WTC11 (cell line): ENCODE results near the gene COL5A1. TPM values are rescaled to one million over a fixed set of nuclear protein-coding genes. Genes with fewer than 3 reads are reported as not detected.

Source experiments
- ATAC-seq: fragments of 200-7000 bp; cut with Tn5 transposase; 2 replicates; pipeline ENCODE4 v1.10.0; 2021; ENCODE audit warnings: mild to moderate bottlenecking, moderate library complexity
- CTCF ChIA-PET: fragments of 300-600 bp; sonication (Branson Sonifier 250); formaldehyde crosslinking; loops from one replicate; lab custom pipeline; 2021; ENCODE audit warnings: antibody characterized with exemption; lab: Charles Lee
- POLR2A ChIA-PET: fragments of 350-600 bp; sonication (Branson Sonifier 250); formaldehyde crosslinking; loops from one replicate; lab custom pipeline; 2021; ENCODE audit warnings: antibody characterized with exemption; lab: Charles Lee
- DNase-seq: peaks from one replicate; pipeline ENCODE4 v3.0.0; 2021; ENCODE audit warnings: low spot score
- H3K27ac Mint-ChIP-seq: 2 replicates; pipeline ENCODE4 v1.8.0; 2021; ENCODE audit warnings: mixed read lengths
- H3K27me3 Mint-ChIP-seq: 2 replicates; pipeline ENCODE4 v1.8.0; 2021; ENCODE audit warnings: low read depth, mild to moderate bottlenecking, moderate library complexity, mixed read lengths
- H3K36me3 Mint-ChIP-seq: 2 replicates; pipeline ENCODE4 v1.8.0; 2021; ENCODE audit warnings: mixed read lengths
- H3K4me1 Mint-ChIP-seq: 2 replicates; pipeline ENCODE4 v1.8.0; 2022; ENCODE audit warnings: mixed read lengths
- H3K4me3 Mint-ChIP-seq: 2 replicates; pipeline ENCODE4 v1.8.0; 2021; ENCODE audit warnings: mild to moderate bottlenecking, moderate library complexity, mixed read lengths
- H3K9me3 Mint-ChIP-seq: 2 replicates; pipeline ENCODE4 v1.8.0; 2021; ENCODE audit warnings: mixed read lengths
- AR ChIP-seq: fragments of 250-450 bp; sonication (Bioruptor Pico); IDR thresholded peaks from 2 replicates; pipeline ENCODE4 v1.9.0; 2021; ENCODE audit warnings: mild to moderate bottlenecking
- CBFB ChIP-seq: sonication (generic); formaldehyde crosslinking; IDR thresholded peaks from 2 replicates; pipeline ENCODE4 v1.8.1; 2022; ENCODE audit warnings: mild to moderate bottlenecking, low read depth, missing genetic modification reagents
- E2F1 ChIP-seq: sonication (generic); formaldehyde crosslinking; IDR thresholded peaks from 2 replicates; pipeline ENCODE4 v1.8.0; 2022; ENCODE audit warnings: mild to moderate bottlenecking, missing genetic modification reagents
- E2F4 ChIP-seq: sonication (generic); formaldehyde crosslinking; IDR thresholded peaks from 2 replicates; pipeline ENCODE4 v1.8.1; 2022; ENCODE audit warnings: low read depth, mild to moderate bottlenecking, moderate library complexity, missing genetic modification reagents, borderline replicate concordance
- FOXP1 ChIP-seq: sonication (generic); formaldehyde crosslinking; IDR thresholded peaks from 2 replicates; pipeline ENCODE4 v1.8.0; 2022; ENCODE audit warnings: missing genetic modification reagents, mild to moderate bottlenecking, moderate library complexity, borderline replicate concordance
- GABPB1 ChIP-seq: sonication (generic); formaldehyde crosslinking; IDR thresholded peaks from 2 replicates; pipeline ENCODE4 v1.8.1; 2023; ENCODE audit warnings: mild to moderate bottlenecking, missing genetic modification reagents
- HMGA2 ChIP-seq: fragments of 250-450 bp; sonication (Bioruptor Pico); IDR thresholded peaks from 2 replicates; pipeline ENCODE4 v1.4.0; 2021; ENCODE audit warnings: mild to moderate bottlenecking, moderate library complexity
- OVOL2 ChIP-seq: fragments of 250-450 bp; sonication (Bioruptor Pico); IDR thresholded peaks from 2 replicates; pipeline ENCODE4 v1.9.0; 2021; ENCODE audit warnings: mild to moderate bottlenecking, borderline replicate concordance
- RELA ChIP-seq: sonication (generic); formaldehyde crosslinking; IDR thresholded peaks from 2 replicates; pipeline ENCODE4 v1.8.1; 2022; ENCODE audit warnings: missing genetic modification reagents, mild to moderate bottlenecking, borderline replicate concordance
- SOX15 ChIP-seq: fragments of 250-450 bp; sonication (Bioruptor Pico); IDR thresholded peaks from 2 replicates; pipeline ENCODE4 v1.9.0; 2021; ENCODE audit warnings: mild to moderate bottlenecking
- TCF7 ChIP-seq: sonication (generic); formaldehyde crosslinking; IDR thresholded peaks from 2 replicates; pipeline ENCODE4 v1.8.0; 2022; ENCODE audit warnings: mild to moderate bottlenecking, low read depth, missing genetic modification reagents, moderate library complexity
- ZBTB21 ChIP-seq: sonication (generic); formaldehyde crosslinking; IDR thresholded peaks from 2 replicates; pipeline ENCODE4 v1.8.1; 2023; ENCODE audit warnings: mild to moderate bottlenecking, missing genetic modification reagents, borderline replicate concordance
- ZNF232 ChIP-seq: sonication (generic); formaldehyde crosslinking; IDR thresholded peaks from 2 replicates; pipeline ENCODE4 v1.8.0; 2022; ENCODE audit warnings: mild to moderate bottlenecking, missing genetic modification reagents
- ZNF416 ChIP-seq: fragments of 250-450 bp; sonication (Bioruptor Pico); IDR thresholded peaks from 2 replicates; pipeline ENCODE4 v1.9.0; 2021; ENCODE audit warnings: mild to moderate bottlenecking, inconsistent platforms
- ZNF512 ChIP-seq: sonication (generic); formaldehyde crosslinking; IDR thresholded peaks from 2 replicates; pipeline ENCODE4 v1.8.1; 2022; ENCODE audit warnings: missing genetic modification reagents, borderline replicate concordance
- ZNF671 ChIP-seq: fragments of 250-450 bp; sonication (Bioruptor Pico); IDR thresholded peaks from 2 replicates; pipeline ENCODE4 v1.8.0; 2021; ENCODE audit warnings: mild to moderate bottlenecking
- ZSCAN18 ChIP-seq: fragments of 250-450 bp; sonication (Bioruptor Pico); IDR thresholded peaks from 2 replicates; pipeline ENCODE4 v2.1.2; 2022; ENCODE audit warnings: mild to moderate bottlenecking, moderate library complexity
- total RNA-seq: library from RNA; stranded (reverse); gene quantifications from 3 replicates; pipeline ENCODE4 v1.2.3, GENCODE V29; 2021

The COL5A1 gene
- total RNA-seq, 1 experiment from 2014 or later: 13.5 TPM

- no peak overlapping the region for H3K4me3 Mint-ChIP-seq
- no peak overlapping the region for H3K27ac Mint-ChIP-seq
- ATAC-seq (no peak), DNase-seq (no peak)
- no peaks in the 10 kb centered on the region for H3K9me3 Mint-ChIP-seq
- no peak for TF ChIP-seq ZNF232 (CRISPR knock-in tag)
- no peaks in the 10 kb centered on the region for H3K27me3 Mint-ChIP-seq
- POLR2A ChIA-PET: no interaction called here
- H3K36me3 Mint-ChIP-seq: no peaks in the 10 kb centered on the region
- H3K4me1 Mint-ChIP-seq: no peaks in the 10 kb centered on the region
- CTCF ChIA-PET: no interaction called here
Observed at GRCh38 chr9:134829356-134829937, 187.8 kb downstream of the COL5A1 start.

- TF ChIP-seq SOX15 (no peak), ZSCAN18 (CRISPR knock-in tag) (no peak), AR (CRISPR knock-in tag) (no peak), E2F1 (CRISPR knock-in tag) (no peak), TCF7 (CRISPR knock-in tag) (no peak), OVOL2 (CRISPR knock-in tag) (no peak), CBFB (CRISPR knock-in tag) (no peak), FOXP1 (CRISPR knock-in tag) (no peak), ZNF416 (CRISPR knock-in tag) (no peak), GABPB1 (CRISPR knock-in tag) (no peak), E2F4 (no peak), ZBTB21 (CRISPR knock-in tag) (no peak), ZNF512 (CRISPR knock-in tag) (no peak), RELA (CRISPR knock-in tag) (no peak), ZNF671 (no peak), HMGA2 (CRISPR knock-in tag) (no peak)
- Mint-ChIP-seq H3K9me3 (no peaks in the 10 kb centered on the region), H3K36me3 (no peaks in the 10 kb centered on the region), H3K4me3 (no peak overlapping the region), H3K27ac (no peak overlapping the region), H3K27me3 (no peaks in the 10 kb centered on the region), H3K4me1 (no peaks in the 10 kb centered on the region)
- no peak for DNase-seq
- ChIA-PET POLR2A (no interaction called here), CTCF (no interaction called here)
- ATAC-seq: no peak
Observed at GRCh38 chr9:134830126-134830525, 188.5 kb downstream of the COL5A1 start.
